ENCODE measurements around the gene STK17A. TPM values are rescaled to one million over a fixed set of nuclear protein-coding genes. Genes with fewer than 3 reads are reported as not detected.

Gene STK17A
- total RNA-seq, 1 experiment from 2014 or later, result 9.8 TPM

- Histone ChIP-seq H3K4ac (ENCODE audit: low read depth, low read length) (no peak overlapping the region), H3K9me3 (ENCODE audit: control insufficient read depth, low read depth, low read length) (no peaks in the 10 kb centered on the region), H4K20me1 (ENCODE audit: control insufficient read depth, insufficient read depth, insufficient read length) (no peaks in the 10 kb centered on the region), H3K56ac (ENCODE audit: insufficient read length, low read depth, low read length) (no peak overlapping the region), H3K4me2 (ENCODE audit: insufficient read depth, insufficient read length, low read length) (no peak overlapping the region), H3T11ph (ENCODE audit: low read length) (no peak overlapping the region), H4K91ac (ENCODE audit: insufficient read length, low read depth, low read length) (no peak overlapping the region), H2BK120ac (ENCODE audit: low read depth, low read length, poor library complexity, severe bottlenecking) (no peak overlapping the region), H4K5ac (ENCODE audit: insufficient read length, low read depth, low read length) (no peak overlapping the region), H3K18ac (ENCODE audit: insufficient read length, low read depth, low read length) (no peak overlapping the region), H3K14ac (ENCODE audit: insufficient read depth, low read length) (no peak overlapping the region), H2BK5ac (ENCODE audit: insufficient read length, low read length) (no peak overlapping the region), H3K9ac (ENCODE audit: extremely low read depth, insufficient read length, low read length) (no peak overlapping the region), H3K23me2 (ENCODE audit: insufficient read length, low read depth, low read length, poor library complexity, severe bottlenecking) (no peaks in the 10 kb centered on the region), H2BK12ac (ENCODE audit: insufficient read length, low read depth, low read length) (no peak overlapping the region), H2AK5ac (ENCODE audit: insufficient read length, low read length) (no peak overlapping the region), H3K4me1 (ENCODE audit: insufficient read depth, low read length) (no peaks in the 10 kb centered on the region), H3K79me1 (ENCODE audit: insufficient read depth, low read depth, low read length, poor library complexity, severe bottlenecking) (no peaks in the 10 kb centered on the region), H2AFZ (ENCODE audit: low read length) (no peak overlapping the region), H3K79me2 (ENCODE audit: insufficient read depth, low read length) (no peaks in the 10 kb centered on the region), H2BK15ac (ENCODE audit: low read depth, low read length) (no peak overlapping the region), H2BK20ac (ENCODE audit: low read depth, low read length, poor library complexity, severe bottlenecking) (no peak overlapping the region), H3K27me3 (ENCODE audit: insufficient read depth, low read length) (no peaks in the 10 kb centered on the region), H4K8ac (replicated peaks; ENCODE audit: insufficient read length, low read depth, low read length) (no peak overlapping the region), H3K27ac (ENCODE audit: insufficient read length, low read depth, low read length) (no peak overlapping the region), H3K23ac (ENCODE audit: insufficient read length, low read depth, low read length) (no peak overlapping the region)
- TF ChIP-seq, protein P1, sequence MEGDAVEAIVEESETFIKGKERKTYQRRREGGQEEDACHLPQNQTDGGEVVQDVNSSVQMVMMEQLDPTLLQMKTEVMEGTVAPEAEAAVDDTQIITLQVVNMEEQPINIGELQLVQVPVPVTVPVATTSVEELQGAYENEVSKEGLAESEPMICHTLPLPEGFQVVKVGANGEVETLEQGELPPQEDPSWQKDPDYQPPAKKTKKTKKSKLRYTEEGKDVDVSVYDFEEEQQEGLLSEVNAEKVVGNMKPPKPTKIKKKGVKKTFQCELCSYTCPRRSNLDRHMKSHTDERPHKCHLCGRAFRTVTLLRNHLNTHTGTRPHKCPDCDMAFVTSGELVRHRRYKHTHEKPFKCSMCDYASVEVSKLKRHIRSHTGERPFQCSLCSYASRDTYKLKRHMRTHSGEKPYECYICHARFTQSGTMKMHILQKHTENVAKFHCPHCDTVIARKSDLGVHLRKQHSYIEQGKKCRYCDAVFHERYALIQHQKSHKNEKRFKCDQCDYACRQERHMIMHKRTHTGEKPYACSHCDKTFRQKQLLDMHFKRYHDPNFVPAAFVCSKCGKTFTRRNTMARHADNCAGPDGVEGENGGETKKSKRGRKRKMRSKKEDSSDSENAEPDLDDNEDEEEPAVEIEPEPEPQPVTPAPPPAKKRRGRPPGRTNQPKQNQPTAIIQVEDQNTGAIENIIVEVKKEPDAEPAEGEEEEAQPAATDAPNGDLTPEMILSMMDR (conservative IDR thresholded peaks at IDR 0.05), result no peak
- peaks cover 8 to 17% of the 10 kb centered on the region in 2 experiments for H3K4me1 Mint-ChIP-seq
- H3K27ac Mint-ChIP-seq, result no peak overlapping the region; a peak in 1 of 7 replicates
- H3K36me3 Mint-ChIP-seq (ENCODE audit: insufficient read depth in 1 of 3, low read depth in 3 of 3), result no peaks in the 10 kb centered on the region
- H3K27me3 Mint-ChIP-seq (ENCODE audit: low read depth), result no peaks in the 10 kb centered on the region
- no CpG with 5 or more reads among the region's 6 CpGs for WGBS (ENCODE audit: extremely low coverage, insufficient read length, low lambda C conversion rate)
- no peaks in the 10 kb centered on the region for H3K9me3 Mint-ChIP-seq
- DNase-seq, result no peak
- H3K4me3 Mint-ChIP-seq, result no peak overlapping the region
Measured at GRCh38 chr7:43535810-43536585, 46.9 kb upstream of the STK17A start.

All from H9 (cell line).